D721Med (cell line): ENCODE measurements around the gene PVALEF.

Experiments used
- DNase-seq: peaks from one replicate; pipeline ENCODE4 v3.0.0; 2011; ENCODE audit warnings: low spot score; ENCODE audit not compliant: insufficient read length
- FAIRE-seq: peaks from 2 replicates; lab custom pipeline; 2011; peaks lifted over from hg19 to GRCh38; lab: Jason Lieb, UNC
- TF ChIP-seq, protein P1 (sequence below): IDR thresholded peaks from 2 replicates; pipeline ENCODE4 v1.5.1; 2012; ENCODE audit warnings: mild to moderate bottlenecking, control low read depth; ENCODE audit not compliant: insufficient read depth; ENCODE audit errors: missing control alignments

Gene PVALEF

DNA sequence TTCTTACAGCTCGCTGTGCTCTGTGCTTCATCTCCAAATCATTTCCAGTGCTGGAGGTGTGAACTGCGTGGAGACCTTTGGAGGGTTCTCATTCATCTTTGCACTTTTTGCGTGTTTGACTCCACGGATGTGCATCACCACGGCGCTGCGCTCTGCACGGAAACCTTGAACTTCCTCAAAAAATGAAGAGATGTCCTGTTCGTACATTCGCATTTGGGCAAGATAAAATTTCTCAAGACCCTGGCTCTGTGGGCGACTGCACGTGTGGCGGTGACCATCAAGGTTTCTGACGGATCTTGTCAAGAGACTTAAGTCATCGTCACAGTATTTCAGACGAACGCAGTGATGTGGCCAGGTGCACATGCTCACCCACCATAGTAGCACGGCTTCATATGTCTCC is 10.3 kb upstream of the PVALEF start:
- no peak for DNase-seq
- no peak for FAIRE-seq
- TF ChIP-seq, protein P1, sequence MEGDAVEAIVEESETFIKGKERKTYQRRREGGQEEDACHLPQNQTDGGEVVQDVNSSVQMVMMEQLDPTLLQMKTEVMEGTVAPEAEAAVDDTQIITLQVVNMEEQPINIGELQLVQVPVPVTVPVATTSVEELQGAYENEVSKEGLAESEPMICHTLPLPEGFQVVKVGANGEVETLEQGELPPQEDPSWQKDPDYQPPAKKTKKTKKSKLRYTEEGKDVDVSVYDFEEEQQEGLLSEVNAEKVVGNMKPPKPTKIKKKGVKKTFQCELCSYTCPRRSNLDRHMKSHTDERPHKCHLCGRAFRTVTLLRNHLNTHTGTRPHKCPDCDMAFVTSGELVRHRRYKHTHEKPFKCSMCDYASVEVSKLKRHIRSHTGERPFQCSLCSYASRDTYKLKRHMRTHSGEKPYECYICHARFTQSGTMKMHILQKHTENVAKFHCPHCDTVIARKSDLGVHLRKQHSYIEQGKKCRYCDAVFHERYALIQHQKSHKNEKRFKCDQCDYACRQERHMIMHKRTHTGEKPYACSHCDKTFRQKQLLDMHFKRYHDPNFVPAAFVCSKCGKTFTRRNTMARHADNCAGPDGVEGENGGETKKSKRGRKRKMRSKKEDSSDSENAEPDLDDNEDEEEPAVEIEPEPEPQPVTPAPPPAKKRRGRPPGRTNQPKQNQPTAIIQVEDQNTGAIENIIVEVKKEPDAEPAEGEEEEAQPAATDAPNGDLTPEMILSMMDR = no peak

DNA sequence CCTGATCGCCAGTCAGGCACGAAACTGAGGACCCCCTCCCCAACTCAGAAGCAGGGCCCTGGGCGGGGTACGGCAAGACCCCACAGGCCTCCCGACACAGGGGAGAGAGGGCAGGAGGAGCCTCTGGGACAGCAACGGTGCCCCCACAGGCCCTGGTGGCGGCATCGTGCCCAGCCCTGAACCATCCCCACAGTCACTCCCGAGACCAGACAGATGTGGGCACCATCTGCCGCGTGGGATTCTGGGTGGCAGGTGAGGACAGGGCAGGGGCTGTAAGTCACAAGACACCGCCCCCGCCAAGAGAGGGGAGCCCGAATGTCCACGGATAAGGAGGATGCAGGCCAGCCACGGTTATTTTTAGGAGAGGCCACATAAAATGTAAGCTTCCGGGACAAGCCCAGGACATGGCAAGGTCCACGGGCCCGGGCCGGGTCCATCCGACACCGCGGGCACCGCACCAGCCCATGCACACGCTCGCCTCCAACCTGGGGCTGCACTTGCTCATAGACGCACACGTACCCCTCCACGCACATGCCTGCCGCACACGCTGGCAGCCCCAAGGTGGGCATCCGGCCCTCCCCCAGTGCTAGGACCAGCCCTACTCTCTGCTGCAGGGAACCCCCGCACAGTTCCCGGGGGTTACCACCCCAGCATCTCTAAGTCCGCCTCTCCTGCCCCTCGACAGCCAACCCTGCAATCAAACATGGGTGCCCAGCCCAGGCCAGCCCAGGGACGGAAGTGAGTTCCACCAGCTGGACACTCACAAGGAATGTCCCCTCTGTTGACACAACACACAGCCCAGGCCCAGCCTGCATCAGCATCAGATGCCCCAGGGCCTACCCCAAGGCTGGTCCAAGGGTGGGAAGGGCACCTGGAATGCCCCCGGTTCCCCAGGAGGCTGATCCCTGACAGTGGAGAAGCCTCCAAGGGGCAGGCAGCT is 8.2 kb upstream of the PVALEF start:
- FAIRE-seq (no peak), DNase-seq (no peak)
- TF ChIP-seq, protein P1 = no peak

DNA sequence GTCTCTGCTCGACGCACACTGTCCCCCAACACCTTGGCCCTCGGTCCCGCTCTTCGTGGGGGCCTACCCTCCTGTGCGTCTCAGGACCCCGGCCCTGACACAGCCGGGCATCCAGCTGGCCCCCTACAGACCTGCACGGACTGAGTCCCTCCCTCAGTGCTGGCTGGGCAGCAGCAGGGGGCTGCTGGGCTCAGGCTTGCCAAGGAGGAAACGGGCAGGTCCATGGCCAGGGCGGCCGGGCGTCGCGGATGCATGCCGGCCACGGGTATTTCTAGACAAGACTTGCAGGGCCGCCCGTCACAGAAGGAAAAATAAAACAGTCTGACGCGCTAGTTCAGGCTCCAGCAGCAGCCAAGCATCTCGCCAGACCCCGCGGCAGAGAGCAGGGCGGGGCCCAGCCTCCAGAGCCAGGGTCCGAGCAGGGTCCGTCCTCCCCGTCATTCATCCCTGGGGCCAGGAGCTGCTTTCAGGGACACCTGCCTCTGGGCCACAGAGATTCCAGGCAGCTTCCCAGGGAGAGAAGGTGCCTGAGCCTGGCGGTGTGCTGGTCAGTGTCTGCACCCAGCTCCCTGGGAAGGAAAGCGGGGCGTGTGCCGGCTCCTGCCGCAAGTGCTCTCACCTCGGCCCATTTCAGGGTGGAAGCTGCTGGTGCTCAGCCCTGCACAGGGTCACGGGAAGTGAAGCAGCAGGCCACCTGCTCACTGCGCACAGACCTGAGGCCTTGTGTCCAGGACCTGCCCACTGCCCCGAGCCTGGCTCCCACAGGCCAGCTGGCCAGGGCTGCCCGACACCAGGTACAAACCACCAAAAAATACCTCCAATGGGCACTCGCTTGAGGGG is 7.2 kb upstream of the PVALEF start:
- FAIRE-seq = no peak
- DNase-seq = no peak
- TF ChIP-seq, protein P1 = no peak

DNA sequence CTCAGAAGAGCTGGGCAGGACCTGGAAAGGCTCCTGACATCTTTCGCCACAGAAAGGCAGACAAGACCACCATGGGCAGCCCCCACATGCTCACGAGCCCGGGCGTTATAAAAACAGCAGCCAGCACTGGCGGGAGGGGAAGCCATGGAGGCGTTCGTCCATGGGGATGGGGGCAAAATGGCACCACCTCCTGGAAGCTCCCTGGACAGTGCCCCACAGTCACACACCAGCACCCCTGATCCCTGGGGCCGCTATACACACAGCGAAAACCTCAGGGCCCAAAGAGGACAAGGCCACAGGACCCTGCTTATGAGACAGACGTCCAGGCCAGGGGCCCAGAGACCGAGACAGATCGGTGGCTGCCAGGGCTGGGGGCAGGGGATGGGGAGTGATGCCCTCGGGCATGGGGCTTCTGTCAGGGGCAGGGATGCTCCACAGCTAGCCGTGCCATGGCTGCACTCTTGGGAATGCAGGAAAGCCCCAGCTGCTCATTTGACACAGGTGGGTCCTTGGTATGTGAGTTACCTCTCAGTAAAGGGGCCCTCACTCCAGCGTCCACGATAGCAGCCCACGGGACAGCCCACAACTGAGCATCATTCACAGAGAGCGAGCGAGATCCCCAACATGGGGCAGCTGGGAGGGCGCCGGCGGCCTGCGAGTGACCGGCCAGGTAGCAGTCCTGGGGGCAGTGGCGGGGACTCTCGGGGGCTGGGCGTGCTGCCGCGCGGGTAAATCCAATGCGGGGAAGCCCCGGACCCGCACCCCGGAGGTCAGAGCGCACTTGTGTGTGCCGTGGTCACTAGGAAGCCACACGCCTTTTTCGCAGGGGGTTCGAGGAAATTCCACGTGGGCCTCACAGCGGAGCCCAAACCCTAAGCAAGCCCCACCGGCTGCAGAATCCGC is 6.4 kb upstream of the PVALEF start:
- TF ChIP-seq, protein P1 = no peak
- DNase-seq (no peak), FAIRE-seq (no peak)

DNA sequence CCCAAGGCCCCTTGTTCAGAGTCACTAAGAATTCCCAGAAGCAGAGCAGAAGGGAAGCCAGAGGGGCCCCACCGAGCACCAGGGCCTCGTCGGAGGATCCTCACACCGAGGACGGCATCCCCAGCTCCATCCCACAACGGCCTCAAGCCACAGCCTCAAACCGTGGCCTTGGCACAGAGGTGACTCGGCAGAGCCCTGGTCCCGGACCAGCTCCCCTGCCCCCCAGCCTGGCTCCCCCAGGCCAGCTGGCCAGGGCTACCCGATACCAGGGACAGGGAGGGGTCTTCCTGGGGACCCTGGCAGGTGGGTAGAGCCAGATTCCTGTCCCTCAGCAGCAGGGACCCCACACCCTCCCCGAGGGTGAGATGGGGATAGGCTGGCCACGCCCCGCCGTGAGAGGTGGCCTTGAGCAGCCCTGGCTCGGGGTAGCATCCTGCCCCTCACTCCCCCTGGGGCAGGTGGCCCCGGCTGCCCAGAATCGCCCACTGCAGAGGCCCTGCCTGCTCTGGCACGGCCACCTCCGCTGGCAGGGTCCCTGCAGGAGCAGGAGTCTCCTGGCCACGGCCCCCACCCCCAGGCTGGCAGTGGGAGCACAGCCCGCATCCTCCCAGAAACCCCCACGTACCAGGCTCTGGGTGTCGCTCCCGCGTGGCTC is 5.6 kb upstream of the PVALEF start:
- FAIRE-seq (no peak), DNase-seq (no peak)
- TF ChIP-seq, protein P1 = no peak

DNA sequence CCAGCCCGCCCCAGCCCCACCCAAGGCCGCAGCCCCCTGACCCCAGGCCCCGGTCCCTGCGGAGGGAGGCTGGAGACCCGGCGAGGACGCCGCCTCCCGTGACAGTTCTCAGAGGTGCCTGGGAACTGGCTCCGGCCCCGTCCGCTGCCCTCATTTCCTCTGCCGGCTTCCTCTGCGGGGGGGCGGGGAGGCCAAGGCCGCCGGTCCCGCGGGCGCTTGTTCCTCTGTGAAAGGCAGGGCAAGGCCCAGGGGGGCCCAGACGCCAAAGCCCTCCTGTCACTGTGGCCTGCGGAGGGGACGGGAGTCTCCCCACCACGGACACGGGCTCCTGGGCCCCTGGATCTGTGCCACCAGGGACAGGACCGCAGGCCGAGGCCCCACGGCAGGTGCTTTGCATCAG is 5.0 kb upstream of the PVALEF start:
- DNase-seq (no peak), FAIRE-seq (no peak)

More for the DNA sequence above, 5.0 kb upstream of the PVALEF start:
- TF ChIP-seq, protein P1 = no peak
